Activated CD4-positive, alpha-beta memory T cell treated with anti-CD3 and anti-CD28 coated beads, Interleukin-2, amount 10 ng/mL, durations not matched to agents 7 days and 5 days (primary cell): Measurements from ENCODE around the gene PDK4. TPM values are rescaled to one million over a fixed set of nuclear protein-coding genes. Genes with fewer than 3 reads are reported as not detected.

Source experiments
- CTCF ChIA-PET: fragments of 350-600 bp; sonication (Branson Sonifier 250); formaldehyde crosslinking; loops from one replicate; lab custom pipeline; 2021; ENCODE audit warnings: antibody characterized with exemption, inconsistent platforms; lab: Charles Lee
- POLR2A ChIA-PET: fragments of 350-600 bp; sonication (Branson Sonifier 250); formaldehyde crosslinking; loops from one replicate; lab custom pipeline; 2021; ENCODE audit warnings: antibody characterized with exemption; lab: Charles Lee
- DNase-seq: peaks from one replicate; pipeline ENCODE4 v3.0.0-alpha.2; 2020
- H3K27ac Mint-ChIP-seq: one replicate; pipeline ENCODE4 v1.8.0; 2021; ENCODE audit warnings: mild to moderate bottlenecking, mixed read lengths
- H3K27me3 Mint-ChIP-seq: one replicate; pipeline ENCODE4 v1.8.0; 2021; ENCODE audit warnings: mixed read lengths
- H3K36me3 Mint-ChIP-seq: one replicate; pipeline ENCODE4 v1.8.0; 2021; ENCODE audit warnings: low read depth, mixed read lengths
- H3K4me1 Mint-ChIP-seq: one replicate; pipeline ENCODE4 v1.8.0; 2021; ENCODE audit warnings: mixed read lengths
- H3K4me3 Mint-ChIP-seq: one replicate; pipeline ENCODE4 v1.8.0; 2021; ENCODE audit warnings: mild to moderate bottlenecking, mixed read lengths
- H3K9me3 Mint-ChIP-seq: one replicate; pipeline ENCODE4 v1.8.0; 2021; ENCODE audit warnings: mixed read lengths
- total RNA-seq, 2 experiments: library from RNA; stranded (reverse); gene quantifications; one replicate each; pipeline ENCODE4 v1.2.3, GENCODE V29; 2021

PDK4 gene
- total RNA-seq, 2 experiments from 2014 or later = not detected

- CTCF ChIA-PET = interaction anchor here (1.5 kb wide), 1 partner anchor 87 kb away, joined by 3 read pairs; no protein-coding TSS in a partner anchor
Observed at GRCh38 chr7:95598511-95598910, 2.2 kb upstream of the PDK4 start.

GRCh38 chr7:95595746-95596197, 544 bp downstream of the PDK4 start:
- no peaks in the 10 kb centered on the region for H3K4me1 Mint-ChIP-seq
- H3K27ac Mint-ChIP-seq = no peak overlapping the region
- DNase-seq = no peak
- H3K36me3 Mint-ChIP-seq = no peaks in the 10 kb centered on the region
- no peaks in the 10 kb centered on the region for H3K9me3 Mint-ChIP-seq
- H3K27me3 Mint-ChIP-seq = peaks cover 15% of the 10 kb centered on the region
- no peak overlapping the region for H3K4me3 Mint-ChIP-seq
- ChIA-PET CTCF (no interaction called here), POLR2A (no interaction called here)

More at GRCh38 chr7:95598511-95598910, 2.2 kb upstream of the PDK4 start:
- no peaks in the 10 kb centered on the region for H3K9me3 Mint-ChIP-seq
- H3K27ac Mint-ChIP-seq = no peak overlapping the region
- peaks cover 15% of the 10 kb centered on the region for H3K27me3 Mint-ChIP-seq
- H3K36me3 Mint-ChIP-seq = no peaks in the 10 kb centered on the region
- no peak overlapping the region for H3K4me3 Mint-ChIP-seq
- no peak for DNase-seq
- no peaks in the 10 kb centered on the region for H3K4me1 Mint-ChIP-seq
- POLR2A ChIA-PET = no interaction called here

GRCh38 chr7:95594185-95594584, 2.1 kb downstream of the PDK4 start:
- no peaks in the 10 kb centered on the region for H3K9me3 Mint-ChIP-seq
- ChIA-PET POLR2A (no interaction called here), CTCF (no interaction called here)
- no peak overlapping the region for H3K4me3 Mint-ChIP-seq
- H3K27ac Mint-ChIP-seq = no peak overlapping the region
- H3K4me1 Mint-ChIP-seq = no peaks in the 10 kb centered on the region
- peaks cover 15% of the 10 kb centered on the region for H3K27me3 Mint-ChIP-seq
- H3K36me3 Mint-ChIP-seq = no peaks in the 10 kb centered on the region
- DNase-seq = no peak

GRCh38 chr7:95593343-95593742, 3.0 kb downstream of the PDK4 start:
- Mint-ChIP-seq H3K9me3 (no peaks in the 10 kb centered on the region), H3K4me1 (no peaks in the 10 kb centered on the region), H3K4me3 (no peak overlapping the region), H3K27ac (no peak overlapping the region), H3K36me3 (no peaks in the 10 kb centered on the region), H3K27me3 (peaks cover 15% of the 10 kb centered on the region)
- CTCF ChIA-PET = no interaction called here
- DNase-seq = no peak
- POLR2A ChIA-PET = no interaction called here

- ChIA-PET POLR2A (no interaction called here), CTCF (no interaction called here)
- Mint-ChIP-seq H3K36me3 (no peaks in the 10 kb centered on the region), H3K9me3 (no peaks in the 10 kb centered on the region), H3K27me3 (peaks cover 15% of the 10 kb centered on the region), H3K4me1 (no peaks in the 10 kb centered on the region), H3K4me3 (no peak overlapping the region), H3K27ac (no peak overlapping the region)
- DNase-seq = no peak
Observed at GRCh38 chr7:95592570-95592969, 3.7 kb downstream of the PDK4 start.

GRCh38 chr7:95590387-95591248, 5.7 kb downstream of the PDK4 start:
- POLR2A ChIA-PET = no interaction called here

GRCh38 chr7:95589766-95590165, 6.5 kb downstream of the PDK4 start:
- no peak overlapping the region for H3K4me3 Mint-ChIP-seq
- no peaks in the 10 kb centered on the region for H3K4me1 Mint-ChIP-seq
- DNase-seq = no peak
- CTCF ChIA-PET = no interaction called here
- no peak overlapping the region for H3K27ac Mint-ChIP-seq
- no peaks in the 10 kb centered on the region for H3K9me3 Mint-ChIP-seq
- no peaks in the 10 kb centered on the region for H3K27me3 Mint-ChIP-seq
- H3K36me3 Mint-ChIP-seq = no peaks in the 10 kb centered on the region
- POLR2A ChIA-PET = no interaction called here

More at GRCh38 chr7:95590387-95591248, 5.7 kb downstream of the PDK4 start:
- CTCF ChIA-PET = no interaction called here
- H3K36me3 Mint-ChIP-seq = no peaks in the 10 kb centered on the region
- H3K27me3 Mint-ChIP-seq = peaks cover 4% of the 10 kb centered on the region
- DNase-seq = no peak
- no peak overlapping the region for H3K27ac Mint-ChIP-seq
- no peak overlapping the region for H3K4me3 Mint-ChIP-seq
- no peaks in the 10 kb centered on the region for H3K9me3 Mint-ChIP-seq
- H3K4me1 Mint-ChIP-seq = no peaks in the 10 kb centered on the region

- Mint-ChIP-seq H3K36me3 (no peaks in the 10 kb centered on the region), H3K4me3 (no peak overlapping the region), H3K9me3 (no peaks in the 10 kb centered on the region), H3K27ac (no peak overlapping the region), H3K4me1 (no peaks in the 10 kb centered on the region), H3K27me3 (peaks cover 2% of the 10 kb centered on the region)
- ChIA-PET POLR2A (no interaction called here), CTCF (no interaction called here)
- DNase-seq = no peak
Observed at GRCh38 chr7:95589031-95589430, 7.3 kb downstream of the PDK4 start.

GRCh38 chr7:95586951-95587301, 9.4 kb downstream of the PDK4 start:
- Mint-ChIP-seq H3K27ac (no peak overlapping the region), H3K9me3 (no peaks in the 10 kb centered on the region), H3K4me1 (no peaks in the 10 kb centered on the region), H3K27me3 (peaks cover 2% of the 10 kb centered on the region), H3K36me3 (no peaks in the 10 kb centered on the region), H3K4me3 (no peak overlapping the region)
- ChIA-PET POLR2A (no interaction called here), CTCF (no interaction called here)
- DNase-seq = no peak

GRCh38 chr7:95585426-95585789, 10.9 kb downstream of the PDK4 start:
- Mint-ChIP-seq H3K4me3 (no peak overlapping the region), H3K36me3 (no peaks in the 10 kb centered on the region), H3K27me3 (peaks cover 2% of the 10 kb centered on the region), H3K4me1 (no peaks in the 10 kb centered on the region), H3K9me3 (no peaks in the 10 kb centered on the region), H3K27ac (no peak overlapping the region)
- CTCF ChIA-PET = no interaction called here
- POLR2A ChIA-PET = no interaction called here
- no peak for DNase-seq

- no peak overlapping the region for H3K4me3 Mint-ChIP-seq
- H3K4me1 Mint-ChIP-seq = no peaks in the 10 kb centered on the region
- no peak for DNase-seq
- no peaks in the 10 kb centered on the region for H3K36me3 Mint-ChIP-seq
- peaks cover 2% of the 10 kb centered on the region for H3K27me3 Mint-ChIP-seq
- CTCF ChIA-PET = no interaction called here
- POLR2A ChIA-PET = no interaction called here
- H3K9me3 Mint-ChIP-seq = no peaks in the 10 kb centered on the region
- H3K27ac Mint-ChIP-seq = no peak overlapping the region
Observed at GRCh38 chr7:95584769-95585425, 11.4 kb downstream of the PDK4 start.

- ChIA-PET POLR2A (no interaction called here), CTCF (no interaction called here)
- no peaks in the 10 kb centered on the region for H3K9me3 Mint-ChIP-seq
- no peaks in the 10 kb centered on the region for H3K36me3 Mint-ChIP-seq
- H3K27ac Mint-ChIP-seq = no peak overlapping the region
- no peak overlapping the region for H3K4me3 Mint-ChIP-seq
- no peaks in the 10 kb centered on the region for H3K4me1 Mint-ChIP-seq
- DNase-seq = no peak
- H3K27me3 Mint-ChIP-seq = peaks cover 2% of the 10 kb centered on the region
Observed at GRCh38 chr7:95583834-95584621, 12.3 kb downstream of the PDK4 start.

- POLR2A ChIA-PET = no interaction called here
- H3K27me3 Mint-ChIP-seq = peaks cover 2% of the 10 kb centered on the region
- no peak overlapping the region for H3K27ac Mint-ChIP-seq
- no peaks in the 10 kb centered on the region for H3K36me3 Mint-ChIP-seq
- no peaks in the 10 kb centered on the region for H3K4me1 Mint-ChIP-seq
- no peak for DNase-seq
- no peaks in the 10 kb centered on the region for H3K9me3 Mint-ChIP-seq
- no peak overlapping the region for H3K4me3 Mint-ChIP-seq
- CTCF ChIA-PET = no interaction called here
Observed at GRCh38 chr7:95582578-95583293, 13.6 kb downstream of the PDK4 start.
